Measurements from ENCODE around the gene VSTM5. TPM values are rescaled to one million over a fixed set of nuclear protein-coding genes. Genes with fewer than 3 reads are reported as not detected.

The VSTM5 gene
- polyA plus RNA-seq, 1 experiment: 0.63 TPM

DNA sequence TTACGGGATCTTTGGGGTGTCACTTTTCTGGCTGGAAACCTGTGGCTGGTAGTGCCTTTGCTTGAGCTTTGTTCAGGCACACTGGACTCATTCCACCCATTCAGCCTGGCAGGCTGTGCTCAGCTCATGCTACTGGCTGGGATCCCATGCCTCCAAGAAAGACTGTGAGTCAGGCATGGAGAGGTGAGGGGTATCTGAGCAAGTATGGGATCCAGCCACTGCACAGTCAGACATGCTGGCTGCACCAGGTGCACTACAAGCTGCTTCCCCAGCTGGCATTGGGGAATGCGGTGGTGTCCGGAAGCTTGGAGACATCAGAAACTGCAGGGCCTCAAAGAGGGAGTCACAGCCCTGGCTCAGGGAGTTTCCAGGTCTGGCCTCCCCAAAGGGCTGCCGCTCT, 78.3 kb downstream of the VSTM5 start:
- no peaks in the 10 kb centered on the region for H3K36me3 ChIP-seq (ENCODE audit: control insufficient read depth, insufficient read depth, low read length)
- H3K4me3 ChIP-seq (ENCODE audit: low read depth, low read length): no peak overlapping the region
- no peaks in the 10 kb centered on the region for H3K27me3 ChIP-seq (ENCODE audit: control insufficient read depth, insufficient read depth, low read length)
- CTCF ChIA-PET: interaction anchor here (1.5 kb wide), 1 partner anchor 9 kb away, joined by 4 read pairs; no protein-coding TSS in a partner anchor
- POLR2A ChIA-PET: no interaction called here
- TF ChIP-seq, protein P1, sequence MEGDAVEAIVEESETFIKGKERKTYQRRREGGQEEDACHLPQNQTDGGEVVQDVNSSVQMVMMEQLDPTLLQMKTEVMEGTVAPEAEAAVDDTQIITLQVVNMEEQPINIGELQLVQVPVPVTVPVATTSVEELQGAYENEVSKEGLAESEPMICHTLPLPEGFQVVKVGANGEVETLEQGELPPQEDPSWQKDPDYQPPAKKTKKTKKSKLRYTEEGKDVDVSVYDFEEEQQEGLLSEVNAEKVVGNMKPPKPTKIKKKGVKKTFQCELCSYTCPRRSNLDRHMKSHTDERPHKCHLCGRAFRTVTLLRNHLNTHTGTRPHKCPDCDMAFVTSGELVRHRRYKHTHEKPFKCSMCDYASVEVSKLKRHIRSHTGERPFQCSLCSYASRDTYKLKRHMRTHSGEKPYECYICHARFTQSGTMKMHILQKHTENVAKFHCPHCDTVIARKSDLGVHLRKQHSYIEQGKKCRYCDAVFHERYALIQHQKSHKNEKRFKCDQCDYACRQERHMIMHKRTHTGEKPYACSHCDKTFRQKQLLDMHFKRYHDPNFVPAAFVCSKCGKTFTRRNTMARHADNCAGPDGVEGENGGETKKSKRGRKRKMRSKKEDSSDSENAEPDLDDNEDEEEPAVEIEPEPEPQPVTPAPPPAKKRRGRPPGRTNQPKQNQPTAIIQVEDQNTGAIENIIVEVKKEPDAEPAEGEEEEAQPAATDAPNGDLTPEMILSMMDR (IDR thresholded peaks at IDR 0.05; ENCODE audit: insufficient read depth, low read depth, low read length): no peak
- DNase-seq (ENCODE audit: low read depth): no peak

DNA sequence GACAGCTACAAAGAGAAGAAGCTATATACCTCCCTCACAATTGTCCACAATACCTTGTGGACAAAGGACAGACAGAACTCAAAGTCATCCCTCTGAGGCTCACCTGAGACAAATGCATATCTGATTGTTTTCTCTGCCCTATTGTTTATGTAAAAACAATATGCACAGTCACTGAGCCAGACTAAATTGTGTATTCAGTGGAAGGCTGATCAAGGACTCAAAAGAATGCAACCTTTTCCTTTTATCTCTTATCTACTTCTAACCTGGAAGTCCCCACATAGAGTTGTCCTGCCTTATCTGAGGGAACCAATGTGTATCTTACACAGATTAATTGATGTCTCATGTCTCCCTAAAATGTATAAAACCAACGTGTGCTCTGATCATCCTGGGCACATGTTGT, 80.3 kb downstream of the VSTM5 start:
- ChIA-PET CTCF (no interaction called here), POLR2A (no interaction called here)

More for the DNA sequence above, 80.3 kb downstream of the VSTM5 start:
- no peak for DNase-seq (ENCODE audit: low read depth)
- H3K27me3 ChIP-seq (ENCODE audit: control insufficient read depth, insufficient read depth, low read length): no peaks in the 10 kb centered on the region
- no peak overlapping the region for H3K4me3 ChIP-seq (ENCODE audit: low read depth, low read length)
- TF ChIP-seq, protein P1 (IDR thresholded peaks at IDR 0.05; ENCODE audit: insufficient read depth, low read depth, low read length): no peak
- no peaks in the 10 kb centered on the region for H3K36me3 ChIP-seq (ENCODE audit: control insufficient read depth, insufficient read depth, low read length)

Small RNA genes within 50 kb of the gene (small RNA-seq; reads per million reads assigned to genes)
- gene RF00019 (ENCODE audit: insufficient read length, low read depth, low replicate concordance): not detected

Other genes with a start within 250 kb of the VSTM5 start
- gene CEP295, start 188.9 kb downstream of the VSTM5 start, polyA plus RNA-seq (2011; rRNA removed): 4.3 and 10.1 TPM in 2 replicates
- 32.8 and 87.6 TPM in 2 replicates for gene TAF1D, start 109.1 kb downstream of the VSTM5 start, polyA plus RNA-seq (2011; rRNA removed)
- gene C11orf54, start 108.9 kb downstream of the VSTM5 start, polyA plus RNA-seq (2011; rRNA removed): 6.8 and 10.8 TPM in 2 replicates
- gene MED17, start 66.3 kb downstream of the VSTM5 start, polyA plus RNA-seq (2011; rRNA removed): 10.4 and 13.8 TPM in 2 replicates
- not detected in 2 replicates for gene HEPHL1, start 170.7 kb upstream of the VSTM5 start, polyA plus RNA-seq (2011; rRNA removed)